HEK293 (cell line): ENCODE data around the gene MTARC2.

Source experiments
- ATF2 ChIP-seq: fragments of 450-650 bp; formaldehyde crosslinking; IDR thresholded peaks from 2 replicates; pipeline ENCODE4 v1.5.1; 2016; ENCODE audit warnings: missing biosample characterization, missing genetic modification characterization, low read depth
- CTCF ChIP-seq: fragments of 450-650 bp; formaldehyde crosslinking; IDR thresholded peaks from 2 replicates; pipeline ENCODE4 v1.5.1; 2016; ENCODE audit warnings: missing biosample characterization, missing genetic modification characterization
- ZNF132 ChIP-seq: fragments of 450-650 bp; formaldehyde crosslinking; IDR thresholded peaks from 2 replicates; pipeline ENCODE4 v1.5.1; 2017; ENCODE audit warnings: missing biosample characterization, missing genetic modification characterization, borderline replicate concordance
- ZNF24 ChIP-seq: fragments of 450-650 bp; formaldehyde crosslinking; IDR thresholded peaks from 2 replicates; pipeline ENCODE4 v1.5.1; 2016; ENCODE audit warnings: missing biosample characterization, missing genetic modification characterization
- ZNF514 ChIP-seq: fragments of 450-650 bp; formaldehyde crosslinking; IDR thresholded peaks from 2 replicates; pipeline ENCODE4 v1.5.1; 2016; ENCODE audit warnings: missing biosample characterization, missing genetic modification characterization
- ZNF670 ChIP-seq: fragments of 450-650 bp; formaldehyde crosslinking; IDR thresholded peaks from 2 replicates; pipeline ENCODE4 v1.5.1; 2016; ENCODE audit warnings: missing biosample characterization, missing genetic modification characterization, low read depth
- ZNF747 ChIP-seq: fragments of 450-650 bp; formaldehyde crosslinking; IDR thresholded peaks from 2 replicates; pipeline ENCODE4 v1.5.1; 2016; ENCODE audit warnings: missing biosample characterization, missing genetic modification characterization
- ZNF791 ChIP-seq: fragments of 450-650 bp; formaldehyde crosslinking; IDR thresholded peaks from 2 replicates; pipeline ENCODE4 v1.5.1; 2016; ENCODE audit warnings: missing biosample characterization, missing genetic modification characterization

GRCh38 chr1:220757441-220757840 is 9.3 kb downstream of the MTARC2 start:
- TF ChIP-seq CTCF (tag by site-specific recombination) (no peak), ZNF514 (no peak), ZNF132 (no peak), ZNF747 (tag by site-specific recombination) (no peak), ZNF670 (no peak), ATF2 (tag by site-specific recombination) (no peak), ZNF791 (no peak), ZNF24 (tag by site-specific recombination) (no peak)
